Measurements from ENCODE around the gene TNFRSF4.

GRCh38 chr1:1182491-1183220 lies 31.3 kb downstream of the TNFRSF4 start:
- TF ChIP-seq CTCF (IDR thresholded peaks at IDR 0.05) (no peak), EZH2 (IDR thresholded peaks at IDR 0.05) (no peak)
